ENCODE results near the gene DGCR8.

GRCh38 chr22:20031732-20032406, 48.2 kb upstream of the DGCR8 start:
- TF ChIP-seq CTCF (IDR thresholded peaks at IDR 0.05; ENCODE audit: borderline replicate concordance, extremely low read depth, low read length, poor library complexity, severe bottlenecking) (no peak), EZH2 (IDR thresholded peaks at IDR 0.05; ENCODE audit: borderline replicate concordance, low read depth, low read length, severe bottlenecking) (no peak)
